ENCODE results near the gene UBTD2.

Gene UBTD2

DNA sequence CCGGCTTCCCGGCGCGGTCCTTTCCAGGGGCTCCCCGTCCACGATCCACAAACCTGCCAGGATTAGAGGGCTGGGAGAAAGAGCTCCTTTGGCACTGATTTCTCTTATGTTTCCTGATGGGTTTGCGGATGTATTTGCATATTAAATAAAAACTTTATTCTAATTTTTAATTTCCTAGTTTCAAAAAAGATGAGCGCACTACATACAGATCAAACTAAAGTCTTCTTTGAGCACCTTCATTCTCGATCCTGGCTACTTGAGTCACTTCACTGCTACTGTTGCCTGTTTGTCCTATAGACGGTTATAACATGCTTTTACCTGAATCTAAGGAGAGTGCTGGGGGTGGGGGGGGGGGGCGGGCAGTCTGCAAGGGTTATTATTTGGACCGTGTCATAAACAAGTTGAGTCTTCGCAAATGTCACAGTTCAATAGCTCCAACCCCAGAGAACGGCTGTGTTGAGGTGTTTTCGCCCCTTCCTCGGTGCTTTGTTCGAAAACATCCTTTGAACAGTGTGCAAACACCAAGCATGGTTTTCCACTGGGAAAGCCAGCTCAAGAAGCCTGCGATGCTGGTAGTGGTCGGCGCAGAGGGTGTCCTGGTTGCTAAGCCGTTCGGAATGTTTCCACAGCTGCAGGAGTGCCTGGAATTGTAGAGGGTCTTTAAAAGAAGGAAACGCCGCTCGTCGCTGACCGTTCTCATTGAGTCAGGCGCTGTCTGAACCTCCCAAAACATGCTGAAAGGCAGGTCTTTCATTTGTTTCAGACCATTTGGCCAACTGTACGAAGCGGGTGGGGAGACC, 94.5 kb downstream of the UBTD2 start:
- no peak for DNase-seq

- peak; percentile 68 to 74 for DNase-seq
Measured at GRCh38 chr5:172188033-172188892, 95.3 kb downstream of the UBTD2 start, which contains the start of gene STK10. Gene STK10, minus strand, starts transcription at chr5:172188224. Its CDS starts 182 bp downstream, at chr5:172188042.

DNA sequence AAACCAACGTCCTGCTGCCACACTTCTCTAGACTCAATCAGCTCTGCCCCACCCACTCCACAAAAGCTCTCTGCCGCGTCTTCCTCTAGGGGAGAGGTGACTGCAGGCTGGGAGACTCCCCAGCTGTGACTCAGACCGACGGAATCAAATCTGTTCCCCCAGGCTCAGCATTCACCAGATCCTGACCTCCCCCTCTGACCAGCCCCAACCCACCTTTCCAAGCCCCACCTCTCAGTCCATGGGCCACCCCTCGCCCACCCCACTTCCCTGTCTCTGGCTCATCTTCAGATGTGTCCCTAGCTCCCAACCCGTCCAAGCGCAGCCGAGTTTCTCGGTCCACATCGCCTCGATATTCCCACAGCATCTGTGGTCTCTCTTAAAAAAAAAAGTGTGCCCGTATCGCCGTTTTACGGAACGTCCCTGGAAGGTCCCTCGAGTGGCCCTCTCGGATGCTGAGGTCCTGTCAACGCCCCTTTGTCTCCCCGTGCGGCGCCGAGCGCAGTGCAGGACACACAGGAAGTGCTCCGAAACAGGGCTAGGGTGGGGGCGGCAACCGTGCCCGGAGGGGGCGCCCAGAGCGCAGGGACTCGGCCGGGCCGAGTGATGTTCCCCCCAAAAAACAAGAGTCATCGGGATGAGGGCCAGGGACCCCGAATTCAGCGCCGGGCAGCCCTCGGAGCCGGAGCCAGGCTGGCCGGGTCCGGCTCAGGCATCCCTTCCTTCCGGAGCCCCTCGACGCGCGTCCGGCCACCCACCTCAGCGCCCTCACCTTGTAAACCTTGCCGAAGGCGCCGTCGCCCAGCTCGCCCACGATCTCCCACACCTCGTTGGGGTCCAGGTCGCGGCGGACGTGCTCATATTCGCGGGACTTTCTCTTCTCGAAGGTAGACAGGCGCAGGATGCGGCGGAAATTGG, 96.2 kb downstream of the UBTD2 start:
- no peak for DNase-seq

DNA sequence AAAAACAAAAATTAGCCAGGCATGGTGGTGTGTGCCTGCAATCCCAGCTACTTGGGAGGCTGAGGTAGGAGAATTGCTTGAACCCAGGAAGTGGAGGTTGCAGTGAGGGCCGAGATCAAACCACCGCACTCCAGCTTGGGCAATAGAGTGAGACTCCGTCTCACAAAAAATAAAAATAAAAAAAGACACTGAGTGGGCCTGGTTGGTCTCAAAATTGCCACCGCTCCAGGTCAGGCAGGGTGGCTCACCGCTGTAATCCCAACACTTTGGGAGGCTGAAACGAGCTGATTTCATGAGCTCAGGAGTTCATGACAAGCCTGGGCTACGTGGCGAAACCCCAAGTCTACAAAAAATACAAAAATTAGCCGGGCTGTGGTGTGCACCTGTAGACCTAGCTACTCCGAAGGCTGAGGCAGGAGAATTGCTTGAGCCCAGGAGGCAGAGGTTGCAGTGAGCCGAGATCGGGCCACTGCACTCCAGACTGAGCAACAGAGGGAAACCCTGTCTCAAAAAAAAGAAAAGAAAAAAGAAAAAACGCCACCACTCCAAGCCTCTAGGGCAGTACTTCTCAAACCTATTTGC, 97.4 kb downstream of the UBTD2 start:
- no peak for DNase-seq

GRCh38 chr5:172185096-172185461, 98.5 kb downstream of the UBTD2 start:
- no peak for DNase-seq

DNA sequence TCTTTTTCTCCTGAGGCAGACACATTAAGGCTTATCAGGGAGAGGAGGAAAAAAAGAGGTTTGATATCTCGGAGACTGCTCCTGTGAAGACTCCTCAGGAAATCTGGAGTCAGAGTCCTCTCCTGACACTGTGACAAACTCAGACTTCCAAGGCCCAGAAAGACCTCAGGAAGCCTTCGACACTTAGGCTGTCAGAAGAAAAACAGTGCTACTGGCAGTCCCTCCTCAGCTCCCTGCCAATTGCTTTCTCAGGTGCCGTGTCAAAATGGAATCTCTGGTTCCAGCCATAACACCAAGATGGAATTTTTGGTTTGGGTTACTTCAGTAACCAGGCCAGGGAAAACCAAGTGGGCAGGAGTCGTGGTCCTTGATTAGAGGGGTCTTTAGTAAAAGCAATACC, 99.7 kb downstream of the UBTD2 start:
- DNase-seq = no peak

DNA sequence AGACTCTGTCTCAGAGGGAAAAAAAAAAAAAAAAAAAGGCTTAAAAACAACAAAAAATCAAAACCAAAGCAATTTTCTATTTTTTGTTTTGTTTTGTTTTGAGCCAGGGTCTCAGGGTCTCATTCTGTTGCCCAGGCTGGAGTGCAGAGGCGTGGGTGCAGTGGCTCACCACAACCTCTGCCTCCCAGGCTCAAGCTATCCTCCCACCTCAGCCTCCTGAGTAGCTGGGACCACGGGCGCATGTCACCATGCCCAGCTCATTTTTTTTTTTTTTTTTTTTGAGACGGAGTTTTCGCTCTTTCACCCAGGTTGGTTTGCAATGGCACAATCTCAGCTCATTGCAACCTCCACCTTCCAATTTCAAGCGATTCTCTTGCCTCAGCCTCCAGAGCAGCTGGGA, 101.3 kb downstream of the UBTD2 start:
- no peak for DNase-seq

DNA sequence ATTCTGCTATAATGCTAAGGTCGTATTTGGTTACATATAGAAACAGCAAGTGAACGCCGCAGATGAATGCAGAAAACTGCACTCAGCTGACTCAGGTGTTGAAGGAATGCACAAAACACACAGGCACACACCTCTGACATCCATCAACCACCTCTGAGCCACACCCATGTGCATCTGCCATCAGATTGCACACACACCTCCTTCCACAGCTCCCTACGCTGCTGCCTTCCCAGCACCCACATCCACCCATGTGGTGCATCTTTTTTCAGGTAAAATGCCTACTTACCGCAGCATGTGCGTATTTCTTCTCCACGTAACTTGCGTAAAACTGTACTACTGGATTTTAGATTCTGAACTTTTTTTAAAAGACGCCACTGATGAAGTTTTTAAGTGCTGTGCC, 102.6 kb downstream of the UBTD2 start:
- no peak for DNase-seq

- no peak for DNase-seq
Measured at GRCh38 chr5:172178991-172179989, 104.3 kb downstream of the UBTD2 start.

GRCh38 chr5:172178301-172178987, 105.1 kb downstream of the UBTD2 start:
- DNase-seq = no peak

- no peak for DNase-seq
Measured at GRCh38 chr5:172177176-172177575, 106.4 kb downstream of the UBTD2 start.

DNA sequence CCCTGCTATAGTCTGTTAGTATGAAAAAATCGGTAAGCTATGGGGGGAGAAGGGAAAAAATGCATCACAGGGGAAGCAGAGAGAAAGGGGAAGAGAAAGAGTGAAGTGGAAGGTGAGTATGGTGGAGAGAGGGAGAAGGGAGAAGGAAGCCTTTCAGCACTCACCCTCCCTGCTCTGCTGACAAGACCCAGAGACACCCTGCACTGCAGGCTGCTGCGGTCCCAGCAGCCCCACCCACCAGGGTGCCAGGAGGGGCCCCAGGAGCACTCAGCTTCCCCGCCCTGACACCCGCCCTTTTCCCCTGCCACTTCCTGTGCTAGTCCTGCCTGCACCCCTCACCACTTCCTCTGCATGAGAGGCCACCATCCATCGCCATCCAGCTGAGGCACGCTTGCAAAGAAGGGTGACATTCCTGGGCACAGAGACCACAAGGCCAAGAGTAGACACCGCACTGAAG, 108.3 kb downstream of the UBTD2 start:
- DNase-seq = no peak

DNA sequence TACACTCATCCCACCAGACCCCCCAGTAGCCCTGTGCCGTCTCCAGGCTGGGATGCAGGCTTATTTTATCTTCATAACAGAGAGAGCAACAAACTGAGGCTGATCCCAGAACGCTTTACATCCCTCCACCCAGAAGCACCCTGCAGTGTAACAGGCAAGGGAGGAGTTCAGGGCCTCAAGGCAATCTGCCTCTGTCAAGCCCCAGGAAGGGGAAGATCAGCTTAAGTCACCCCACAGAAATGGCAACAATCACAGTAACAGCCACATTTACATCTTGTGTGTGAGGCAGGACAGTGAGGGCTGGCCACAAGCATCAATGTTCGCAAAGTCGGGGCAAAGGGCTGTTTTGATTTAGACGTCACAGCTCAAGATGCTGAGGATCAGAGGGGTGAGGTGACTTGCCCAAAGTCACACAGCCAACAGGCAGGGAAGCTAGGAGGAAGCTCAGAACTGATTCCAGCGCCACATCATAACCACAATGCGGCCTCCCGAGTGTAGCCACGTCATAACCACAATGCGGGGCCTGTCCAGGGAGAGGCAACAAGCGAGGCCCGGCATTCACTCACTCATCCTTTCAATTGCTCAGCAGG, 109.9 kb downstream of the UBTD2 start:
- DNase-seq = no peak

- no peak for DNase-seq
Measured at GRCh38 chr5:172172912-172173563, 110.5 kb downstream of the UBTD2 start.

DNA sequence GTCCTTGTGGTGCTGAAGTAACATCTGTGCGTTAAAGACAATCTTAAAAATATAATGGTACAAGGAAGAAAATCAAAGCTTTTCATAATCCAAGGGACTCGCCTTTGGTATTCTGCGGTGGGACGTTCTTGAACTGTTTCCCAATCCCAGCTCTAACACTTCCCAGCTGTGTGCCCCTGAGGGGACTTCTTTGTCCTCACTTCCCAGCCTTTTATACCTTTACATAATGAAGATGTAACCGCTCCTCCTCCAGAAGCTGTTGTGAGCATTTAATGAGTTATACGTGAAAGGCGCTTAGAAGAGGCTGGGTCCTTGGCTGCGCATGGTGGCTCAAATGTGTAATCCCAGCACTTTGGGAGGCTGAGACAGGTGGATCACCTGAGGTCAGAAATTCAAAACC, 112.4 kb downstream of the UBTD2 start:
- no peak for DNase-seq

DNA sequence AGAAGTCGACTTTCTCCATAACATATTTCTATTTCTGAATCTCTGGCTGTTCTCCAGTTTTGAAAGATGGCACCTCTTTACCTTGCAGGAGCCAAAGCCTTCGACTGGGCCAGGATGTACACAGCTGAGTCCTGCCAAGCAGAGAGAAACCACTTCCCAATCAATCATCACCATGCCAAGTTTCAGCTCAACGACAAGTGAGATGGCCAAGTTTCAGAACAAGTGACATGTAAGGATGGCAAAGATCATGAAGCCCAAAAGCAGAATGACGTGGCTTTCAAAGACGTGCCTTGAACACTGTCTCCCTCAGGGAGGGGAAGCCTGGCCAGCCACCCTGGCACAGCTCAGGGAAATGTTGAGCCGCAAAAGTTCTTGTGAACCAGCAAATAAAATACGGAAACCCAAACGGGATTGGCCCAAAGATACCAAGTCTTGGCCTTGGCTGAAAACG, 113.3 kb downstream of the UBTD2 start:
- no peak for DNase-seq

DNA sequence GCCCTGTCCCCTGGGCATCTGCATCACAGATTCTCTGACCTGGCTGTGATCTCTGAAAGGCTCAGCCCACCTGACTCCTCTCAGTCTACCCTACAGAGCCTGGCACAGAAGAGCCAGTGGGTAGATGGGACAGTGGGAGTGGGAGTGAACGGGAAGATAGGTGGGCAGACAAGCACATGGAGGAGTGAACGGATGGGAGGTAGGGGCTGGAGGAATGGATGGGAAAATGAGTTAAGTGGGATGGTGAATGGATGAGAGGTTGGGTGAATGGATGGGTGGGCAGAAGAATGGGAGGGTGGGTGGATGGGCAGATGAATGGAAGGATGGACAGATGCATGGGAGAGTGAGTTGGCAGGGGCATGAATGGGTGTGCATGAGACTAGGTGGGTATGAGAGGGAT, 114.3 kb downstream of the UBTD2 start:
- DNase-seq = no peak

DNA sequence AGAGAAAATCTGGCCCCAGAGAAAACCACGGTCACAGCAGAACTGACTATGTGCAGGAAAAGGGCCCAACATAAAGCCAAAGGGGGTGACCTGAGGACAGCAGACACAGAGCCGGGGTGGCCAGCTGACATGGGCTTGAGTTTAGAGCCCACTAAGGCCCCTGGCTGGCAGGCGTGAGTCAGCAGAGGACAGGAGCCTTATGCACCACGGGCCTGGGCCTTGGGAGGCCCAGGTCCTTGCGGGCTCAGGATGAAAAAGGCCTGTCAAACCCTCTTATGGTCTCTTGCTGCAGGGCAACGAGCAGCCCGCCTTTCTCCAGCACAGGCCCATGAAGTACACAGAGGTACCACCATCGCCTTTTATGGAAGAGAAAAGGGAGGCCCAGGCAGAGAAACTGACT, 115.3 kb downstream of the UBTD2 start:
- DNase-seq = no peak

DNA sequence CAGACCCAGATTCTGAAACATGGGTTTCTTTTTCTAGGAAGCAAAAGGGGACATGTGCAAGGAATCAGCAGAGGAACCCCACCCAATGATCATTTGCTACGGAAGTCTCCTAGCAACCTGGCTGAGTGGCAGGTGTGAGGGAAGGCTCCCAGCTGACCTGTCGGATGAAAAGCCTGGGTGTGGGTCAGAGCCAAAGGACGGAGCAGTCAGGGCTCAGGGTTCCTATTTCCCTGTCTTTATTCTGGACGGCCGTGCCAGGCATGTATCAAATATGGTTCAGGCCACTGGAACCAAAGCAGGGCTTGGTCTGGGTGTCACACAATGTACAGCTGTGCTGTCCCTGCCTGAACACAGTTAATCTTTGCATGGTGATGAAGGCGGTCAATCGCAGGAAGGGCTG, 115.7 kb downstream of the UBTD2 start:
- DNase-seq = no peak
